MCF 10A (cell line): ENCODE results near the gene HPF1. TPM values are rescaled to one million over a fixed set of nuclear protein-coding genes. Genes with fewer than 3 reads are reported as not detected.

ENCODE experiments used
- BruUV-seq: library from RNA; stranded (reverse); fragments of 400-500 nt; replicated peaks from 2 replicates; lab custom pipeline; 2021; lab: Mats Ljungman, UMichigan
- CTCF ChIA-PET: fragments of 300-600 bp; sonication (Branson Sonifier 250); formaldehyde crosslinking; extraction: SDS; loops from one replicate; lab custom pipeline; 2021; ENCODE audit warnings: antibody characterized with exemption, inconsistent platforms; lab: Yijun Ruan, JAX
- POLR2A ChIA-PET: fragments of 300-600, 350-650 bp; sonication (Branson Sonifier 250); formaldehyde crosslinking; extraction: SDS; loops from one replicate; lab custom pipeline; 2020; ENCODE audit warnings: antibody characterized with exemption, inconsistent platforms; lab: Yijun Ruan, JAX
- DNase-seq: peaks from one replicate; pipeline ENCODE4 v3.0.0-alpha.2; 2018; ENCODE audit not compliant: unreplicated experiment
- H3K27ac Mint-ChIP-seq: one replicate; pipeline ENCODE4 v1.8.0; 2022; ENCODE audit warnings: mild to moderate bottlenecking, low read depth, mixed read lengths; ENCODE audit not compliant: unreplicated experiment
- H3K27me3 Mint-ChIP-seq: one replicate; pipeline ENCODE4 v1.8.0; 2022; ENCODE audit warnings: mixed read lengths; ENCODE audit not compliant: insufficient read depth, unreplicated experiment
- H3K36me3 Mint-ChIP-seq: one replicate; pipeline ENCODE4 v1.8.0; 2022; ENCODE audit warnings: mild to moderate bottlenecking, moderate library complexity, mixed read lengths; ENCODE audit not compliant: insufficient read depth, unreplicated experiment
- H3K4me1 Mint-ChIP-seq: one replicate; pipeline ENCODE4 v1.8.0; 2022; ENCODE audit warnings: mixed read lengths; ENCODE audit not compliant: insufficient read depth, unreplicated experiment
- H3K4me3 Mint-ChIP-seq: one replicate; pipeline ENCODE4 v1.8.0; 2022; ENCODE audit warnings: mild to moderate bottlenecking, moderate library complexity, mixed read lengths; ENCODE audit not compliant: unreplicated experiment
- H3K9me3 Mint-ChIP-seq: one replicate; pipeline ENCODE4 v1.8.0; 2022; ENCODE audit warnings: mixed read lengths; ENCODE audit not compliant: unreplicated experiment
- intact Hi-C: fragments of 100-400 bp; cut with micrococcal nuclease; formaldehyde crosslinking; loops from 2 replicates; pipeline ENCODE4 v1.14.1; 2022
- total RNA-seq: library from RNA; stranded (reverse); gene quantifications from 2 replicates; pipeline ENCODE4 v1.2.3, GENCODE V29; 2022
- TF ChIP-seq, protein P1 (sequence below): fragments of 200-600 bp; IDR thresholded peaks from one replicate; pipeline ENCODE4 v1.8.0; 2022; ENCODE audit warnings: antibody characterized with exemption, mild to moderate bottlenecking; ENCODE audit not compliant: unreplicated experiment

HPF1 gene
- total RNA-seq, 1 experiment from 2014 or later, result 15.6 TPM

DNA sequence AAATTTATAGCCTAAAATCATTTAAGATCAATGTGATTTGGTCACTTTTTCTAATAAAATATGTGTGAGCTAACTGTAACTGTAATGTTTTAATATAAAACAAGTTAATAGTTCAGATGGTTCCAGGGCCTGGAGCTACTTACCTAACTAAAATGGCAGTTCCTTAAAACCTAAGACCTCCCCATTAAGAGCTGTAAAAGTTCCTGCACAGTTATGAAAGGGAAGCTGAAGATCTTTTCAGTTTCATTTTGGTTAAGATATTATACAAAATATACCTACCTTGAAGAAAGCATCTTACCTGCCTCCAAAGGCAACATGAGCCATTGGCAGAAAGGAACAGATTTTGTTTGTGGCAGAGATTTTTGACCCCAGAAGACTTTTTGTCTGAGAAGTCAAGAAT, 30.1 kb downstream of the HPF1 start:
- TF ChIP-seq, protein P1, sequence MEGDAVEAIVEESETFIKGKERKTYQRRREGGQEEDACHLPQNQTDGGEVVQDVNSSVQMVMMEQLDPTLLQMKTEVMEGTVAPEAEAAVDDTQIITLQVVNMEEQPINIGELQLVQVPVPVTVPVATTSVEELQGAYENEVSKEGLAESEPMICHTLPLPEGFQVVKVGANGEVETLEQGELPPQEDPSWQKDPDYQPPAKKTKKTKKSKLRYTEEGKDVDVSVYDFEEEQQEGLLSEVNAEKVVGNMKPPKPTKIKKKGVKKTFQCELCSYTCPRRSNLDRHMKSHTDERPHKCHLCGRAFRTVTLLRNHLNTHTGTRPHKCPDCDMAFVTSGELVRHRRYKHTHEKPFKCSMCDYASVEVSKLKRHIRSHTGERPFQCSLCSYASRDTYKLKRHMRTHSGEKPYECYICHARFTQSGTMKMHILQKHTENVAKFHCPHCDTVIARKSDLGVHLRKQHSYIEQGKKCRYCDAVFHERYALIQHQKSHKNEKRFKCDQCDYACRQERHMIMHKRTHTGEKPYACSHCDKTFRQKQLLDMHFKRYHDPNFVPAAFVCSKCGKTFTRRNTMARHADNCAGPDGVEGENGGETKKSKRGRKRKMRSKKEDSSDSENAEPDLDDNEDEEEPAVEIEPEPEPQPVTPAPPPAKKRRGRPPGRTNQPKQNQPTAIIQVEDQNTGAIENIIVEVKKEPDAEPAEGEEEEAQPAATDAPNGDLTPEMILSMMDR, result no peak
- ChIA-PET CTCF (interaction anchor here (0.6 to 1.2 kb wide), 3 partner anchors 12 to 82 kb away, joined by 3 to 4 read pairs (median 3); no protein-coding TSS in a partner anchor), POLR2A (interaction anchor here (0.7 to 1.1 kb wide), 3 partner anchors 9 to 329 kb away, joined by 3 to 4 read pairs (median 3); no protein-coding TSS in a partner anchor)
- no peak for DNase-seq
- Mint-ChIP-seq H3K9me3 (no peaks in the 10 kb centered on the region), H3K4me3 (no peak overlapping the region), H3K4me1 (no peaks in the 10 kb centered on the region), H3K27me3 (no peaks in the 10 kb centered on the region), H3K27ac (no peak overlapping the region), H3K36me3 (peaks cover 6% of the 10 kb centered on the region)
- intact Hi-C loops, result no loop called here
- no TSS peak for BruUV-seq

DNA sequence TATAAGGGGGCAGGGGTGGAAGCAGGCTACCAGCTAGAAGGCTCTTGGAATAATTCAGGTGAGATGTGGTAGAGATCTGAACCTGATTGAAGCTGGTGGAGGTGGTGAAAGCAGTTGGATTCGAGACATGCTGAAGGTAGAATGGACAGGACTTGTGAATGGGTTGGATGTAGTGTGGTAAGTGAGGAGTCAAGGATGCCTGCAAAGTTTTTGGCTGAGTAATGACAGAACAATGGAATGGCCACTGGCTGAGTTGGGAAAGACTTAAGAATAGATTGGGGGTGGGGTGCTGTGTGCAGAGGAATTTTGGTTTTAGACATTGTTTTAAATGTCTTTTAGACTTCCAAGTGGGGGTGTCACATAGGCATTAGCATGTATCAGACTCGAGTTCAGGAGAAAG, 33.5 kb downstream of the HPF1 start:
- no peaks in the 10 kb centered on the region for H3K9me3 Mint-ChIP-seq
- intact Hi-C loops, result loop anchor here (5.0 kb wide), 1 partner anchor 112 kb away; the partner anchor contains the start of gene NEK1
- CTCF ChIA-PET, result no interaction called here
- no peak overlapping the region for H3K4me3 Mint-ChIP-seq
- peak; percentile 26 for DNase-seq
- H3K36me3 Mint-ChIP-seq, result peaks cover 21% of the 10 kb centered on the region
- no peaks in the 10 kb centered on the region for H3K27me3 Mint-ChIP-seq
- H3K27ac Mint-ChIP-seq, result no peak overlapping the region
- POLR2A ChIA-PET, result interaction anchor here (1.3 kb wide), 1 partner anchor 40 kb away, joined by 3 read pairs; no protein-coding TSS in a partner anchor
- TF ChIP-seq, protein P1, result no peak
- no peaks in the 10 kb centered on the region for H3K4me1 Mint-ChIP-seq
- no TSS peak for BruUV-seq

DNA sequence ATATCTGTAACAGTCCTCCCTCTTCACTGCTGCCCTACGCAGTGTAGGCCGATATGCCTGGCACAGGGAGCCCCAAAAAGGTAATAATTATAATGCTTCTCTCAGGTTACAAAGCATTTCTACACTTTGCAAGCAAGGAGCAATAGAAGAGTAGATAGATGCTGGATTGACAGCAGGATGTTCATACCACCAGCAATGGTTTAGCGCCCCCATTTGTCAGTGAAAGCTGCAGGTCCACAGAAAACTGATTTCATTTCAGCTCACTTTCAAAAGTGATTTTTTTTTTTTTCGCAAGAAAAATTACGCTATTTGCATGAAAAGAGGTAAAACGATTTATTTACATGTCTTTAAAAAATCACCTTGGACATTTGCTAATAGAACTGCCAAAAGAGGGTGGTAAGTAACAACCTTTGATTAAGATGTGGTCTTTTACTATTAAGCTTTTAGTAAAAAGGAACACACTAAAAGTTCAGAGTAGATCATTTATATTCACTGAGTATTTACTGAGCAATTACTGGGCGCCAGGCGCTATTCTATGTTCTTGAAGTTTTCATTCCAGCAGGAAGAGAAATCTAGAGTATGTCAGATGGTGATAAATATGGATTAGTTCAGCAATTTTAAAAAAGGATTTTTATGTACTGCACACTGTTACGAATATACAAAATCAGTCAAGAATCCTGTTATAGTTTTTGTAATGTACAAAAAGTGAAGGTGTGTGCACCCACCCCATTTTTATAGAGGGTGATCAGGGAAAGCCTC, 34.4 kb downstream of the HPF1 start:
- Mint-ChIP-seq H3K4me3 (no peak overlapping the region), H3K9me3 (no peaks in the 10 kb centered on the region), H3K27ac (no peak overlapping the region), H3K4me1 (no peaks in the 10 kb centered on the region), H3K36me3 (peaks cover 21% of the 10 kb centered on the region), H3K27me3 (no peaks in the 10 kb centered on the region)
- DNase-seq, result peak; percentile 11
- ChIA-PET POLR2A (no interaction called here), CTCF (interaction anchor here (1.3 to 1.7 kb wide), 2 partner anchors 10 to 69 kb away, joined by 4 to 5 read pairs; no protein-coding TSS in a partner anchor)
- intact Hi-C loops, result loop anchor here (5.0 kb wide), 1 partner anchor 111 kb away; the partner anchor contains the start of gene NEK1
- TF ChIP-seq, protein P1, result no peak
- BruUV-seq, result no TSS peak

DNA sequence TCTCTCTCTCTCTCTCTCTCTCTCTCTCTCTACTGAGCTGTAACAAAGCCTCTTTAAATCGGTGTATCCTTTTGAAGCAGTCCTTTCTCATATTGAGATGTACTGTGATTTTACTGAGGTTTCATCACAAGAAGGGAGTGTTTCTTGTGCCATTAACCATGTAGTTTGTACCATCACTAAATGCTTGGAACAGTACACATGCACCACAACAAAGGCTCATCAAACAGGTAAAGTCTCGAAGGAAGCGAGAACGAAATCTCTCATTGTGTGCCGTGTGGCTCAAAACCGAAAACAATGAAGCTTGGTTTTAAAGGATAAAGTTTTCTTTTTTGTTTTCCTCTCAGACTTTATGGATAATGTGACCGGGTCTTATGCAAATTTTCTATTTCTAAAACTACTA, 37.2 kb downstream of the HPF1 start:
- no peak for DNase-seq
- intact Hi-C loops, result loop anchor here (5.0 kb wide), 1 partner anchor 108 kb away; the partner anchor contains the start of gene NEK1
- no peak overlapping the region for H3K27ac Mint-ChIP-seq
- no peak overlapping the region for H3K4me3 Mint-ChIP-seq
- ChIA-PET POLR2A (interaction anchor here (1.2 kb wide), 1 partner anchor 108 kb away, joined by 3 read pairs; the partner anchor contains the start of gene NEK1), CTCF (interaction anchor here (0.6 to 0.8 kb wide), 2 partner anchors 10 to 70 kb away, joined by 3 read pairs; no protein-coding TSS in a partner anchor)
- H3K4me1 Mint-ChIP-seq, result no peaks in the 10 kb centered on the region
- TF ChIP-seq, protein P1, result no peak
- H3K9me3 Mint-ChIP-seq, result no peaks in the 10 kb centered on the region
- H3K27me3 Mint-ChIP-seq, result no peaks in the 10 kb centered on the region
- no TSS peak for BruUV-seq
- H3K36me3 Mint-ChIP-seq, result peaks cover 32% of the 10 kb centered on the region
